Stimulated activated CD8-positive, alpha-beta memory T cell treated with anti-CD3 and anti-CD28 coated beads, Interleukin-4, amount 100 ng/mL, for 48 hours (primary cell): Measurements from ENCODE around the gene STOML3.

Experiments used
- DNase-seq: peaks from one replicate; pipeline ENCODE4 v3.0.0-alpha.2; 2020

The STOML3 gene

DNA sequence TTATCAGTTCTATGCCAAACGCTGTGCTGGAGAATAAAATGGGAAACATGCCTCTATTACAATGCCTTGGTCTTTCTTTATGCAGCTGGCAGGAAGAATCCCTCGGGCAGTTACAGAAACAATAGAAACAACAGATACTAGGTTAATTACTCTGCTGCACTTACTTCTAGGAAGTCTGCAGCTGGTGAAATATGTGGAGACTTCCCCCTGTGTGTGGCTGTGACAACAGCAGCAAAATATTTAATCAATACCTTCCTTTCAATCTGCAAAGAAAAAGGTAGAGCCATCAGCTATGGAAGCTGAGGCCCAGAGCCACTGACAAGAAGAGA lies 9.9 kb downstream of the STOML3 start:
- no peak for DNase-seq

GRCh38 chr13:38979891-38980749 lies 10.5 kb downstream of the STOML3 start:
- DNase-seq: no peak

DNA sequence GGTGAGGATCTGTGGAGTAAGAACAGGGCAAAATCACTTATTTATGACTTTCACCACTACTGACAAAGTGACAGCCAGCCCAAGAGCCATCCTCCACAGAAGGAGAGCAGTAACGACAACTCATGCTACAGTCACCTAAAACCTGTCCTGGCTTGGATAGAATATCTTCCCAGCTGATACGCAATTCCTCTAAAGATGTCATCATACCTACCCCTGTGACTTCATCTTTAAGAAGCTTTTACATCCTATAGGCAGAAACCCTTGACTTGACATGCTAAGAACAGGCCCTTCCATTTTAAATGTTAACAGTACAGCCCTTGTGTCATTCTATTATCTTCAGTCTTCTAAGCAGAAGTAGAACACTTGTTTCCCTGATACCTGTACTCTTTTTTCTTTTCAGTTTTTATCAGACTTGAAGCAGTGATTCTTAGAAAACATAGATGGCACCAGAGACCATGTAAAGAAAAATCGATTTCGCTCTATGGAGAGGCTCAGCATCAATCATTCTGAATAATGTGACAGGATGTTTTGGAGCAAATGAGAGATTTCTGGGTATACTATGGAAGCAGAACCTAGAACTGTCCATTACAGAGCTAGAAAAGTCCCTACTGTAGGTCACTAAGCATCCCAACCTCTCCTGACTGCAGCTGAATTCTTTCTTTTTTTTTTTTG lies 20.1 kb downstream of the STOML3 start:
- DNase-seq: no peak

DNA sequence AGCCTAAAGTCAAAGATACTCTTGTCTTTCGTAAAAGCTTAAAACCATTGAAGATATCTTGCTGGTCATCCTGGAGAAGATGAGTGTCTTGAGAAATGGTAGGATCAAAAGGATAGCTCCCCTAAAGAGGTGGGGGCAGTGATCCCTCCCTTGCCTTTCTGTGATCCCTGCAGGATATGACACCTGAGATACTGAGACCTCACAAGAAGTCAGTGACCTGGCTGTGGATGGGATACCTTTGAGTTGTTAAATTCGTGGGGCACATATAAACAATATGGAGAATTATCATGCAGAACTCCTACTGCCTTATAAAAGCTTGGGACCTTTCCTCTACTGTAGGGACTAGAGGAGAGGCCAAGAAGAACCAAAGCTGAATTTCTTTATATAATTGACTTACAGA lies 21.4 kb downstream of the STOML3 start:
- no peak for DNase-seq

GRCh38 chr13:38967446-38967845 lies 23.2 kb downstream of the STOML3 start:
- DNase-seq: no peak

DNA sequence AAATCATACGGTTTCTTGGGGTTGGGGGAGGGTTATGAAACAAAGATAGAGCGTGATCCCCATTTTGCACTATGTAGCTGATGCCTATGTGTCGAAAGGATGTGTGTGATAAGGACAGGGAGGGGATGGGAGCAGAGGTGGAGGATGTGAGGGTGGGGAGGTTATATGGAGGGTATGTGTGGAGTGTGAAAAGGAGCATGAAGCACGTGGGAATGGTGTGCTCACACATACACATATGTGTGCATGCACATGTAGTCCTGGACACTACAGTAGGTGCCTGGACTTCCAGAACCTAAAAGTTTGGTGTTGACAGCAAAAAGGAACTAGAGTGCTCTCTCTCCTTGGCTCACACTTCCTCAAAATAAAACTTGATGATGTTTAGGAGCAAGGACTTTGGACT lies 25.4 kb downstream of the STOML3 start:
- DNase-seq: no peak

- no peak for DNase-seq
Measured at GRCh38 chr13:38960175-38960574, 30.5 kb downstream of the STOML3 start.

DNA sequence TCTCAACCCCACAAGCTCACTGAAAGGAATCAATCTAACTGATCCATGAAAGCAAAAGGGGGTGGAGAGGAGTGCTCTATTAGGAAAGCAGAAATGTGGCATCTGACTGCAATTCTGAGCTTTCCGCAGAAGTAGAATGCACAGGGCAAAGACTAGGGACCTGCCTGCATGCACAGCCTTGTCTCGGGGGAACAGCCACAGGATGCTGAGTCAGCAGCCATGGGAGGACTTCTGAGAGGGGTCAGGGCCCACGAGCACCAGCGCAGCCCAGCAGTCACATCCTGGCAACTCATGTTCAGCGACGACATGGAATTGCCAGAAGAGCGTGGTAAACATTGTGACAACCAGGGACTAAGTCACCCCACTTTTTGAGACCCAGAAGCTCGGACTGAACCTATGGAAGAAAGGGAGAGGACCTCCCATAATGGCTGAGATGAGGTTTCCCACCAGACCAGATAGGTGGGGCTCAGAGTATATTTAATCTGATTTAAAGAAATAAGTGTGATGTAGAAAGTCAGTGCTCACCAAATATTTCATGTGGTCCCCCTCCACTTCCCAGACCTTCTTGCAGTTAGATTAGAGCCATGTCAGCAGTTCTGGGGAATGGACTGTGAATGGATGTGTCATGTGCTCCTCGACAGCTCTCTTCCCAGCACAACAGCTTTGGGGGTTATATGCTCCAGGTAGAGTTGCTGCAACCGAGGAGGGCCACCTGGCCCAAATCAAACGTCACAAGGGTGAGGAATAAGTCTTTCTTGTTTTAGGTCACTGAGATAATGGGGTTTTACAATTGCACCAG lies 32.6 kb downstream of the STOML3 start:
- no peak for DNase-seq

DNA sequence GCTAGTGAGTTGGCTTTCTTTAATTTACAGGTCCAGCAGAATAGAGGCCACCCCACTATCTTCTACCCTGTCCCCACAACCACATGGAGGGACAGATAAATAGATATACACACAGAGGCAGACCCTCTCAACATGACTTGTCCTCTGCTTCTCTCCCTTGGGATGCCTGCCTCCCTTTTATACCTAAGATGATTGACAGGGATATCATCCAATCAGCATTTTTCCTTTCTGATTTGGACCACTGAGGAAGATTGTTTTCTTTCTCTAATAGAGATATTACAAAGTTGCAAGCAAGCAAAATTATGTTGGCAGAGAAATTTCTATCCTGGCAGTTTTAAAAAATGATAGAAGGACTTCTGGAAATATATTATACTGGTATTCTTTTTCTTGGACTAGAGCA lies 35.8 kb downstream of the STOML3 start:
- DNase-seq: no peak

DNA sequence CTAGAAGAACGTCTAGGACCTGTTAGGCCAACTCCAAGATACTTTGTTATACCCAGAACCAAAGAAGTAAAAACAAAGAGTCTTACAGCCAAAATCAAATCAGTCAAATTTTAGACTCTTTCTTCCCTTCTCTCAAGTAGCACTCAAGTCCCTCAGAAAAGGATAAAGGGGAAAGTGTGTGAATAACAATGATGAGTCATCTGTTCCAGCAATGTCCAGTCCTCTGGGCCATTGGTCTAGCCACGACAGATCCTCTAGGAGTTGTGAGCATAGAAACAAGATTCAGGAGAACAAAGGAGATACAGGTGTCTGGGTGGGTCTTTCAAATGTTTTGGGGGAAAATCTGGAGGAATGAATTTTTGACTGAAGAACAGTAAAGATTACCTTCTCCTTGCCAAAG lies 36.3 kb downstream of the STOML3 start:
- DNase-seq: no peak

DNA sequence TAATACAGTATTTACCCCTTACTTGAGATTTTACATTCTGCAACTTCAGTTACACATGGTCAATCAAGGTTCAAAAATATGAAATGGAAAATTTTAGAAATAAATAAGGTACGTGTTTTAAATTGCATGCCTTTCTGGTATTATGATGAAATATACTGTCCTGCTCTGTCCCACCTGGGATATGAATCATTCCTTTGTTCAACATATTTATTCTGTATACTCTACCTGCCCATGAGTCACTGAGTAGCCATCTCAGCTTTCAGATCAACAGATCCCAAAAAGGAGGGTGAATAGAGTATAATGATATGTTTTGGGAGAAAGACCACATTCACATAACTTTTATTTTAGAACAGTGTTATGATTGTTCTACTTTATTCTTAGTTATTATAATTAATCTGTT lies 37.8 kb downstream of the STOML3 start:
- DNase-seq: no peak

GRCh38 chr13:38951525-38952313 lies 38.9 kb downstream of the STOML3 start:
- no peak for DNase-seq

- no peak for DNase-seq
Measured at GRCh38 chr13:38950987-38951386, 39.6 kb downstream of the STOML3 start.

DNA sequence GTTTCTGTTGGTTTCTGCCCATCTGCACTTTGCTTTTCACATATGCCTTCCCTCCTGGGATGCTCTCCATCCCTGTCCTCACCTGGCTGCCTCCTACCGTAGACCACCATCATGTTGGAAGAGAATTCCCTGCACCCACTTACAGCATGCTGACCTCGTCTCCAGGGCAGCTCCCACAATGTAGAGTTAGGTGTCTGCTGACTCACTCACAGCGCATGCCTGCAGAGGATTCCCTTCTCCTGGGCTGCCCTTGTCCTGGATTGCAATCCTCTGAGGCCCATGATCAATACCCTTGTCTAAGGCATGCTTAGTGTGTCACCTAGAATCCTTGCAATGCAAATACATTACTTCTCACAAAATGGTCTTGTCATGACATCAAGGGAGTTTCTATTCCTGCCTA lies 43.6 kb downstream of the STOML3 start:
- no peak for DNase-seq

- DNase-seq: no peak
Measured at GRCh38 chr13:38944219-38944618, 46.4 kb downstream of the STOML3 start.

DNA sequence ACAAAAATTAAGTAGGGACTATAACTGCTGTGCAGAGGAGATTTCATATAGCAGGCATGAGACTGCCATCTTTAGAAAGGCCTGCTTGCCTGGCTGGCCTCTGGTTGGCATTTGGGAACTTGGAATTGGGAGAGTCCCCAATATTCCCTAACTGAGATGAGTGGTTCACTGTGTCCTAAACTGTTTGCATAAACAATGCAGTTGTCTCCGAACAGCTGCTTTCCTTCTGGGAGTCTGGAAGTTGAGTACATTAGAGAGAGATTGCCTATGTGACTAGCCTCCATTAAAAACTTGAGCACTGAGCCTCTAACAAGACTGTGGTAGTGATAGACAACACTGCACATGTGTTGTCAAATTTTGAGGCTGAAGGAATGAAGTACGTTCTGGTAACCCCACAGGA lies 47.4 kb downstream of the STOML3 start:
- DNase-seq: no peak

DNA sequence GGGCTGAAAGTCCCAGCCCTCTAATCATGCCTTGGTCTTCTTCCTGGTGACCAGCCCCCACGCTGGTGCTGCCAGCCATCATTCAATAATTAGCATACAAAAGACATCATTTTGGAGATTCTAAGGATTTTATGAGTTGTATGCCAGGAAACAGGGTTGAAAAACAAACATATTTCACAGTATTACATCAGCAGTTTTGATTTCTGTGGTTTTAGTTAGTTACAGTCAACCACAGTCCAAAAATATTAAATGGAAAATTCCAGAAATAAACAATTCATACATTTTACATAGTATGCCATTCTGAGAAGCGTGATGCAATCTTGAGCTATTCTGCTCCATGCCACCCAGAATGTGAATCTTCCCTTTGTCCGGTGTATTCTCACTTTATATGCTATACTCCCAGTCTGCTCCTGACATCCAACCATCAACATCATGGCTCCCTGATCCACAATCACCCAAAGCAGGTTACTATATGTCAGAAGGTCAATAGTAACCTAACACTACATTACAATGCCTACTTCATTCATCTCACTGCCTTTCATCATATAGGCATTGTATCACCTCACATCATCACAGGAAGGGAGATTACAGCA lies 49.2 kb downstream of the STOML3 start:
- no peak for DNase-seq

GRCh38 chr13:38933786-38934185 lies 56.8 kb downstream of the STOML3 start:
- no peak for DNase-seq

DNA sequence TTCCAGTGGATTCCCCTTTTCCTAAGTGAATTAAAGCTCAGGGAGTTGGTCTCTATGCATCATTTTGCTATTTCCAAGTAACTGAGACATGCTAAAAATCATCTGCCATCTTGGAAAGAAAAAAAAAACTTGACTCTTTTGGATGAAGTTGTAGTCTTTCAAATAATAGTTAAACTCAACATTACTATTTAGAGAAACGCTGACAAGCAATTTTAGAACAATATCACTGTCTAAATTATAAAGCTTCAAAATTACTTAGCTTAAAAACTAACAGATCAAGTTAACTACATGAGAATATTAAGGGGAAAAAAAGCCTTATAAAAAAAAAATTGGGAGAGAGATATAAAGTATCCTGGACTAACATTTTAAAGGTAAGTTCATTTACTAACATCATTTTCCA lies 68.5 kb downstream of the STOML3 start:
- DNase-seq: no peak

DNA sequence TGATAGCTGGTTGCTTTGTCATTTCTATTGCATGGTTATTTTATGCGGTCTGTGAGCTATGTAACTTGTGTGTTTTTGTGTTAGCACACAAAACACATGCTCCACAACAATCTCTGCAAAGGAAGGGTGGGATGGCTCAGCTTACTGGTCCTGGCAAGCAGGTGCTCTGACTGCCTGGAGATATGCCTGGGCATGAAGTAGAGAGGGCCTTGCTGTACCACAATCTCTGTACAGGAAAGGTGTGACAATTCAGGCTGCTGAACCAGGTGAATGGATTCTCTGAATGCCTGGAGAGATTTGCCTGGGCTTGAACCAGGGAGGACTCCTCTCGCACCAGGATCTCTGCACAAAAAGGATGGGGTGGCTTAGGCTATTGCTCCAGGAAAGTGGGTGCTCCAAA lies 69.5 kb downstream of the STOML3 start:
- DNase-seq: no peak
